NOMO-1 treated with dmso at 0.1 percent for 144 hours (cell line): ENCODE measurements around the gene WFDC12.
A peak's percentile ranks its signal among the peaks of the same experiment; 100 is the strongest.
"Not testable (repeated sequence)": the region's sequence is repeated elsewhere in the genome, so short reads cannot be mapped to it uniquely, and the experiment has no call there.

Experiments
- DNase-seq: peaks from one replicate; lab custom pipeline; 2025; ENCODE audit not compliant: unreplicated experiment; lab: John Stamatoyannopoulos, UW

The WFDC12 gene

GRCh38 chr20:45124365-45124764 lies at the start of gene WFDC12:
Gene WFDC12 (minus strand): TSS chr20:45124465. CDS start chr20:45124447, 18 bp downstream.
- DNase-seq = no peak

- no peak for DNase-seq
Observed at GRCh38 chr20:45173522-45173921, 49.3 kb upstream of the WFDC12 start.

GRCh38 chr20:45164906-45165305 lies 40.6 kb upstream of the WFDC12 start:
- no peak for DNase-seq

GRCh38 chr20:45163083-45163803 lies 39.0 kb upstream of the WFDC12 start:
- DNase-seq = no peak

GRCh38 chr20:45157962-45158361 lies 33.7 kb upstream of the WFDC12 start:
- DNase-seq = no peak

- no peak for DNase-seq
Observed at GRCh38 chr20:45156713-45157112, 32.4 kb upstream of the WFDC12 start.

- DNase-seq = not testable (repeated sequence)
Observed at GRCh38 chr20:45154794-45155193, 30.5 kb upstream of the WFDC12 start.

GRCh38 chr20:45154183-45154582 lies 29.9 kb upstream of the WFDC12 start:
- no peak for DNase-seq

GRCh38 chr20:45153752-45154151 lies 29.5 kb upstream of the WFDC12 start:
- peak; percentile 85 for DNase-seq

GRCh38 chr20:45153147-45153546 lies 28.9 kb upstream of the WFDC12 start:
- no peak for DNase-seq

GRCh38 chr20:45152405-45152804 lies 28.1 kb upstream of the WFDC12 start:
- no peak for DNase-seq

GRCh38 chr20:45149062-45149461 lies 24.8 kb upstream of the WFDC12 start:
- no peak for DNase-seq

- no peak for DNase-seq
Observed at GRCh38 chr20:45140836-45141235, 16.6 kb upstream of the WFDC12 start.

GRCh38 chr20:45139733-45140375 lies 15.6 kb upstream of the WFDC12 start:
- not testable (repeated sequence) for DNase-seq

- peak; percentile 47 for DNase-seq
Observed at GRCh38 chr20:45138561-45139300, 14.5 kb upstream of the WFDC12 start.

- no peak for DNase-seq
Observed at GRCh38 chr20:45136911-45137310, 12.6 kb upstream of the WFDC12 start.

GRCh38 chr20:45128099-45128498 lies 3.8 kb upstream of the WFDC12 start:
- no peak for DNase-seq

GRCh38 chr20:45121388-45121787 lies 2.9 kb downstream of the WFDC12 start:
- DNase-seq = no peak

- DNase-seq = no peak
Observed at GRCh38 chr20:45119556-45120266, 4.6 kb downstream of the WFDC12 start.

- no peak for DNase-seq
Observed at GRCh38 chr20:45118028-45118427, 6.2 kb downstream of the WFDC12 start.

- no peak for DNase-seq
Observed at GRCh38 chr20:45117581-45117980, 6.7 kb downstream of the WFDC12 start.
